T47D (cell line): ENCODE measurements around the gene SPHK1.

Experiments used
- DNase-seq, 2 experiments: peaks; one replicate each; pipeline versions ENCODE4 v3.0.0 to v3.0.0-alpha.2; 2011 to 2012; ENCODE audit warnings: low read depth in 1 of 2, low spot score in 1 of 2
- JUND ChIP-seq: IDR thresholded peaks from 2 replicates; pipeline ENCODE4 v1.6.1; 2012; ENCODE audit warnings: low read depth
- in situ Hi-C: cut with HindIII; loops from 2 replicates; pipeline ENCODE4 v1.10.0; 2016; ENCODE audit warnings: low sequenced_read_pairs, low pct_unique_long_range_greater_than_20kb

SPHK1 gene

GRCh38 chr17:76397184-76397583 is 12.8 kb downstream of the SPHK1 start:
- in situ Hi-C loops = no loop called here
- no peak for DNase-seq
- TF ChIP-seq JUND = no peak

- in situ Hi-C loops = no loop called here
- DNase-seq = peak; percentile 93 to 96
- TF ChIP-seq JUND = no peak
Observed at GRCh38 chr17:76397687-76398522, 13.5 kb downstream of the SPHK1 start.

- in situ Hi-C loops = no loop called here
- no peak for DNase-seq
- no peak for TF ChIP-seq JUND
Observed at GRCh38 chr17:76398523-76399174, 14.2 kb downstream of the SPHK1 start.

GRCh38 chr17:76399175-76400172 is 15.1 kb downstream of the SPHK1 start:
- in situ Hi-C loops = no loop called here
- TF ChIP-seq JUND = no peak
- DNase-seq = no peak

- in situ Hi-C loops = no loop called here
- TF ChIP-seq JUND = no peak
- DNase-seq = no peak
Observed at GRCh38 chr17:76402711-76403110, 18.3 kb downstream of the SPHK1 start.

GRCh38 chr17:76404256-76404655 is 19.8 kb downstream of the SPHK1 start:
- in situ Hi-C loops = no loop called here
- TF ChIP-seq JUND = no peak
- DNase-seq = no peak

- in situ Hi-C loops = no loop called here
- DNase-seq = no peak
- no peak for TF ChIP-seq JUND
Observed at GRCh38 chr17:76404976-76405563, 20.7 kb downstream of the SPHK1 start.

GRCh38 chr17:76405607-76405966 is 21.2 kb downstream of the SPHK1 start:
- no peak for TF ChIP-seq JUND
- no peak for DNase-seq
- in situ Hi-C loops = no loop called here

- TF ChIP-seq JUND = no peak
- in situ Hi-C loops = no loop called here
- DNase-seq = no peak
Observed at GRCh38 chr17:76405967-76406647, 21.7 kb downstream of the SPHK1 start.

GRCh38 chr17:76407509-76407908 is 23.1 kb downstream of the SPHK1 start:
- DNase-seq = no peak
- no peak for TF ChIP-seq JUND
- in situ Hi-C loops = no loop called here

- peak; percentile 81 to 84 for DNase-seq
- in situ Hi-C loops = no loop called here
- TF ChIP-seq JUND = no peak
Observed at GRCh38 chr17:76408037-76408849, 23.8 kb downstream of the SPHK1 start.
